ENCODE results near the gene DTNB. TPM values are rescaled to one million over a fixed set of nuclear protein-coding genes. Genes with fewer than 3 reads are reported as not detected.

The DTNB gene
- polyA plus RNA-seq, 1 of the 3 experiments (the other 2 are of a cell fraction): 15.3 TPM

GRCh38 chr2:25443766-25444165, 229.6 kb downstream of the DTNB start:
- Histone ChIP-seq H3K36me3 (replicated peaks in 1 of 2; ENCODE audit: control insufficient read depth in 1 of 2, insufficient read depth in 2 of 2, low read length in 1 of 2) (peaks cover 0 to 3% of the 10 kb centered on the region in 2 experiments), H3K9me3 (no peaks in the 10 kb centered on the region), H3F3A (replicated peaks; ENCODE audit: insufficient read depth) (no peaks in the 10 kb centered on the region), H3K4me2 (no peak overlapping the region), H4K20me1 (ENCODE audit: insufficient read depth) (no peaks in the 10 kb centered on the region), H3K9ac (no peak overlapping the region), H2AFZ (ENCODE audit: low read depth) (no peak overlapping the region), H3K79me2 (ENCODE audit: insufficient read depth) (no peaks in the 10 kb centered on the region), H3K9me2 (no peaks in the 10 kb centered on the region), H3K27me3 (ENCODE audit: insufficient read depth) (no peaks in the 10 kb centered on the region), H3K27ac (ENCODE audit: low read depth in 2 of 2, low read length in 1 of 2) (no peak overlapping the region), H3K4me3 (ENCODE audit: low read depth in 2 of 2, low read length in 1 of 2) (no peak overlapping the region), H3K4me1 (ENCODE audit: control insufficient read depth in 1 of 2, insufficient read depth in 2 of 2, low read depth in 1 of 2, low read length in 1 of 2) (no peaks in the 10 kb centered on the region)
- POLR2A ChIA-PET: no interaction called here
- DNase-seq: no peak
- no peak for TF ChIP-seq RAD21 (IDR thresholded peaks at IDR 0.05; ENCODE audit: low read length)
- no peak for TF ChIP-seq REST (IDR thresholded peaks at IDR 0.05; ENCODE audit: low read depth, low read length)
- TF ChIP-seq FOXJ3 (CRISPR knock-in tag; IDR thresholded peaks at IDR 0.05): no peak
- no peak for TF ChIP-seq FOSL2 (IDR thresholded peaks at IDR 0.05; ENCODE audit: borderline replicate concordance, low read depth)
- TF ChIP-seq GABPA (IDR thresholded peaks at IDR 0.05; ENCODE audit: low read depth): no peak
- TF ChIP-seq RXRA (IDR thresholded peaks at IDR 0.05; ENCODE audit: borderline replicate concordance, low read depth): no peak
- no peak for TF ChIP-seq PBX3 (IDR thresholded peaks at IDR 0.05)
- TF ChIP-seq ELF1 (IDR thresholded peaks at IDR 0.05): no peak
- no peak for TF ChIP-seq YY1 (IDR thresholded peaks at IDR 0.05; ENCODE audit: low read depth)
- TF ChIP-seq ZBTB33 (IDR thresholded peaks at IDR 0.05; ENCODE audit: borderline replicate concordance, low read depth): no peak
- WGBS (ENCODE audit: low lambda C conversion rate): 96% methylated on average over 3 of the region's 3 CpGs
- CTCF ChIA-PET: interaction anchor here (1.0 to 1.5 kb wide), 4 partner anchors 13 to 67 kb away, joined by 3 to 4 read pairs (median 4); no protein-coding TSS in a partner anchor

GRCh38 chr2:25441353-25441752, 232.0 kb downstream of the DTNB start:
- no peaks in the 10 kb centered on the region for H3K27me3 ChIP-seq (ENCODE audit: insufficient read depth)
- no peak for TF ChIP-seq RFX5 (IDR thresholded peaks at IDR 0.05; ENCODE audit: low read length)
- TF ChIP-seq EP300 (IDR thresholded peaks at IDR 0.05; ENCODE audit: borderline replicate concordance in 1 of 2, low read depth in 1 of 2, low read length in 1 of 2): no peak
- TF ChIP-seq JUND (IDR thresholded peaks at IDR 0.05): no peak
- H3K9ac ChIP-seq: no peak overlapping the region
- ChIA-PET CTCF (interaction anchor here (0.9 to 1.8 kb wide), 4 partner anchors 15 to 77 kb away, joined by 3 to 4 read pairs (median 3); no protein-coding TSS in a partner anchor), POLR2A (no interaction called here)
- no peak overlapping the region for H3K4me2 ChIP-seq
- no peaks in the 10 kb centered on the region for H3K9me3 ChIP-seq
- no peaks in the 10 kb centered on the region for H3K9me2 ChIP-seq
- no peaks in the 10 kb centered on the region for H3K4me1 ChIP-seq (ENCODE audit: control insufficient read depth in 1 of 2, insufficient read depth in 2 of 2, low read depth in 1 of 2, low read length in 1 of 2)
- DNase-seq: no peak
- H3F3A ChIP-seq (replicated peaks; ENCODE audit: insufficient read depth): no peaks in the 10 kb centered on the region
- H3K27ac ChIP-seq (ENCODE audit: low read depth in 2 of 2, low read length in 1 of 2): no peak overlapping the region
- no peaks in the 10 kb centered on the region for H3K36me3 ChIP-seq (replicated peaks in 1 of 2; ENCODE audit: control insufficient read depth in 1 of 2, insufficient read depth in 2 of 2, low read length in 1 of 2)
- no peak overlapping the region for H3K4me3 ChIP-seq (ENCODE audit: low read depth in 2 of 2, low read length in 1 of 2)
- H2AFZ ChIP-seq (ENCODE audit: low read depth): no peak overlapping the region
- 90% methylated on average over 3 of the region's 3 CpGs for WGBS (ENCODE audit: low lambda C conversion rate)
- no peaks in the 10 kb centered on the region for H4K20me1 ChIP-seq (ENCODE audit: insufficient read depth)
- H3K79me2 ChIP-seq (ENCODE audit: insufficient read depth): no peaks in the 10 kb centered on the region

Data from SK-N-SH (cell line).